ENCODE data around the gene CCNA1. TPM values are rescaled to one million over a fixed set of nuclear protein-coding genes. Genes with fewer than 3 reads are reported as not detected.

Gene CCNA1
- total RNA-seq, 4 donors from 2014 or later = 0.38 to 2.0 (median 1.5) TPM; not detected in 1

DNA sequence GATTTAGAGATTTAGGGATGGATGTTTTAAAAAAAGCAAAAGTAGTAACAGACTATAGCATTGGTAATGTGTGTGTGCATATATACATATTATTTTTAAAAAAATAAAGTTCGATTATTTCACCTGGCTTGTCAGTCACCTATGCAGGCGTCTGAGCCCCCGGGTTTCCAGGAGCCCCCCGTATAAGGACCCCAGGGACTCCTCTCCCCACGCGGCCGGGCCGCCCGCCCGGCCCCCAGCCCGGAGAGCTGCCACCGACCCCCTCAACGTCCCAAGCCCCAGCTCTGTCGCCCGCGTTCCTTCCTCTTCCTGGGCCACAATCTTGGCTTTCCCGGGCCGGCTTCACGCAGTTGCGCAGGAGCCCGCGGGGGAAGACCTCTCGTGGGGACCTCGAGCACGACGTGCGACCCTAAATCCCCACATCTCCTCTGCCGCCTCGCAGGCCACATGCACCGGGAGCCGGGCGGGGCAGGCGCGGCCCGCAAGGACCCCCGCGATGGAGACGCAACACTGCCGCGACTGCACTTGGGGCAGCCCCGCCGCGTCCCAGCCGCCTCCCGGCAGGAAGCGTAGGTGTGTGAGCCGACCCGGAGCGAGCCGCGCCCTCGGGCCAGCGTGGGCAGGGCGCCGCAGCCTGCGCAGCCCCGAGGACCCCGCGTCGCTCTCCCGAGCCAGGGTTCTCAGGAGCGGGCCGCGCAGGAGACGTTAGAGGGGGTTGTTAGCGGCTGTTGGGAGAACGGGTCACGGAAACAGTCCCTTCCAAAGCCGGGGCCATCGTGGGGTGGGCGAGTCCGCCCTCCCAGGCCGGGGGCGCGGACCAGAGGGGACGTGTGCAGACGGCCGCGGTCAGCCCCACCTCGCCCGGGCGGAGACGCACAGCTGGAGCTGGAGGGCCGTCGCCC lies 840 bp upstream of the CCNA1 start:
- no peak for DNase-seq (ENCODE audit: low spot score)
- TF ChIP-seq, protein P1, sequence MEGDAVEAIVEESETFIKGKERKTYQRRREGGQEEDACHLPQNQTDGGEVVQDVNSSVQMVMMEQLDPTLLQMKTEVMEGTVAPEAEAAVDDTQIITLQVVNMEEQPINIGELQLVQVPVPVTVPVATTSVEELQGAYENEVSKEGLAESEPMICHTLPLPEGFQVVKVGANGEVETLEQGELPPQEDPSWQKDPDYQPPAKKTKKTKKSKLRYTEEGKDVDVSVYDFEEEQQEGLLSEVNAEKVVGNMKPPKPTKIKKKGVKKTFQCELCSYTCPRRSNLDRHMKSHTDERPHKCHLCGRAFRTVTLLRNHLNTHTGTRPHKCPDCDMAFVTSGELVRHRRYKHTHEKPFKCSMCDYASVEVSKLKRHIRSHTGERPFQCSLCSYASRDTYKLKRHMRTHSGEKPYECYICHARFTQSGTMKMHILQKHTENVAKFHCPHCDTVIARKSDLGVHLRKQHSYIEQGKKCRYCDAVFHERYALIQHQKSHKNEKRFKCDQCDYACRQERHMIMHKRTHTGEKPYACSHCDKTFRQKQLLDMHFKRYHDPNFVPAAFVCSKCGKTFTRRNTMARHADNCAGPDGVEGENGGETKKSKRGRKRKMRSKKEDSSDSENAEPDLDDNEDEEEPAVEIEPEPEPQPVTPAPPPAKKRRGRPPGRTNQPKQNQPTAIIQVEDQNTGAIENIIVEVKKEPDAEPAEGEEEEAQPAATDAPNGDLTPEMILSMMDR (IDR thresholded peaks at IDR 0.05) = no peak
- ATAC-seq (ENCODE audit: low FRiP score) = peak; percentile 85

DNA sequence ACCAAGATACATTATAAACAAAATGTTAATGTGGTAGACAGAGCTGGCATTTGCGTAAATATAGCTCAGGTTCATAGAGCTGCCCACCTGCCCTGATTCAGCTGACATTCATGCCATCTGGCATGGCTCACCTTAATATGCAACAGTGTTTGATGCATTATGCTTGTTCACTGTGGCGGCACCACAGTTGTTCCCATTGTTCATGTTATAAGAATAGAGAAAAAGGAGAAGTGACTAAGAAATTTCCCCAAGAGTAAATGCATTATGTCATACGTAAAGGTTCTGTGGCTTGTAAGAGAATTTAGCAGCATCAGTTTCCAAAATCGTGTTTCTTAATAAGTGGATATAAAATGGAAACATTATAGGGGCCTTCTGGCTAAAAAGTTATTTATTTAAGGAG lies 4.5 kb downstream of the CCNA1 start:
- ATAC-seq (ENCODE audit: low FRiP score) = no peak
- no peak for DNase-seq (ENCODE audit: low spot score)
- TF ChIP-seq, protein P1 (IDR thresholded peaks at IDR 0.05) = no peak

DNA sequence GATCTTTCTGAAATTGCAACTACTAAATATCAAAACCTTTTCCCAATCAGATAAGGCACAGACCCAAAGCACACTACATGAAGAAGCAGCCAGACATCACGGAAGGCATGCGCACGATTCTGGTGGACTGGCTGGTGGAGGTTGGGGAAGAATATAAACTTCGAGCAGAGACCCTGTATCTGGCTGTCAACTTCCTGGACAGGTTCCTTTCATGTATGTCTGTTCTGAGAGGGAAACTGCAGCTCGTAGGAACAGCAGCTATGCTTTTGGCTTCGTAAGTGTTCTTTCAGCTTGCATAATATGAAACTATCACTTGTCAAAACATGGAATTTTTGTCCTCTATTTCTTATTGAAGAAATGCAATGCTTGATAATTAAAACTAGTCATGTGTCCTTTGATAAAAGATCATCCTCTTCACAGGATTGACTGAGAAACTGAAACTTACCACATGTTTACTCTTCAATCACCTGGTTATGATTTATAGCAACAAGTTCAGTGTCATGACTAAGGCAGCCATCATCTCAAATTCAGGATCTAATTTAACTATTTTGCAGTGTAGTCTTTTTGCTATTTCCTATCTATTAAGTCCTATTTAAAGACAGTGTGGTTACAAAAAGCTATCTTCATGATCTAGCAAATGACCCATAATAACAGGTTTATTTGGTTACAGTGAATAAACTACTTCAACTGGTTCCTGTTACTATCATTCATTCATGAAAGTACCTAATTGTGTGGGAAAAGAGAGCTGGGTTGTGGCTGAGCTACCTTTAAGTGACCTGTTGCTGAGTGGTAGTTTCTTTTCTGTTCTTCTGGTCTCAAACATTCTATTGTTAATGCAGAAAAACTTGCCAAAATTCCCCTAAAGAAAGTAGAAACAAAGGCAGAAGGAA lies 6.5 kb downstream of the CCNA1 start:
- ATAC-seq (ENCODE audit: low FRiP score) (no peak), DNase-seq (ENCODE audit: low spot score) (no peak)
- TF ChIP-seq, protein P1 (IDR thresholded peaks at IDR 0.05) = no peak

DNA sequence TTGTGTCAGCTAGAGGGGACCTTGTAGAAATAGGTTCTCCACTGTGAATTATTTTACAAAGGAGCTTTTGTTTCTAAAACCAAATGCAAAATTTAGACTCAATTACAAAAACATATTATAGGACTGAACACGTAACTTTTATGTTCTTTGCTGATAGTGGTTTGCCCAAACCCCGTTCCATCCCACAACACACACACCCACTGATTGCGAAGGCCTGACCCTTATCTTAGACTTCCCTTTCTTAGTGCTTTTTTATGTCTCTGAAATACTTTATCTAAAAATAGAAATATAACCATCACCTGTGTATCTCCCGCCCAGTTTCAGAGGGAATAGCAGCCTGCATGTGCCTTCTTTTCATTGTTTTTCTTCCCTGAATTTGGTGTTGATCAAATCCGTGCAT lies 13.0 kb downstream of the CCNA1 start:
- ATAC-seq (ENCODE audit: low FRiP score) (no peak), DNase-seq (ENCODE audit: low spot score) (no peak)
- TF ChIP-seq, protein P1 (IDR thresholded peaks at IDR 0.05) = no peak

DNA sequence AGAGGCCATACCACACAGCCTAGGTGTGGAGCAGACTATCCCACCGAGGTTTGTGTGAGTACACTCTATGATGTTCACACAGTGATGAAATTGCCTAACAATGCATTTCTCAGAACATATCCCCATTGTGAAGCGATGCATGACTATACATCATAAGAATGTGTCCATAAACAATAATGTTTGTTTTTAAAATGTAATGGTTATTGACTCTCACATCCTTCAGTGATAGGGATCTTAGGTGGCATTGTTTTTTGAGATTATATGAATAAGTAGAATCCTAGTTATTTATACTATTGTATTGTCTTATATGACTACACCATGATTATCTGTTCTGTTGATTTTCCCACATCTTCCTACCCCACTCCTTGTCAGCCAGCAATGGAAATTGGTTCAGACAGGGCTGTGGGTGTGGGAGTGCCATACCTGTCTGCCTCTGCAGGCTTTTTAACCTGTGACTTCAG lies 13.6 kb downstream of the CCNA1 start:
- TF ChIP-seq, protein P1 (IDR thresholded peaks at IDR 0.05) = no peak
- no peak for ATAC-seq (ENCODE audit: low FRiP score)

DNA sequence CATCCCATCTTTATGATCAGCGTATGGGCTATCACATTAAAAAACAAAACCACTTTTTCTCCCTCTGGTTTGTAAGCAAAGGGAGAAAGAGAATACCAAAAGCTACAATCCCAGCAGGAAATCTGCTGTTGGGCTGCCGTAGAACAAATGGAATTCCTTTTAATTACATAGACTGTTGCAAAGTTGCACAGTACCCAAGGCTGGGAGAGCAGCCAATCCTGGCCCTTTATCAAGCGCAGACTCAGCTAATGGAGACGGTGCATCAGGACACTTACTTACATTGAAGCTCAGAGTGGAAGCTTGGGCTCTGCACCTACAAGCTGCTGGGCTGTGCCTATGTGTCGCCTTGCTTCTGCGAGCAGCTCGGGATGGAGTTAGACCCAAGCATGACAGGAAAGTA lies 15.2 kb downstream of the CCNA1 start:
- ATAC-seq (ENCODE audit: low FRiP score) (no peak), DNase-seq (ENCODE audit: low spot score) (no peak)
- TF ChIP-seq, protein P1 (IDR thresholded peaks at IDR 0.05) = no peak

More for the DNA sequence above, 13.6 kb downstream of the CCNA1 start:
- DNase-seq (ENCODE audit: low spot score) = no peak

Data from omental fat pad (tissue), 4 donors.